ENCODE results near the gene PSMD2.

DNA sequence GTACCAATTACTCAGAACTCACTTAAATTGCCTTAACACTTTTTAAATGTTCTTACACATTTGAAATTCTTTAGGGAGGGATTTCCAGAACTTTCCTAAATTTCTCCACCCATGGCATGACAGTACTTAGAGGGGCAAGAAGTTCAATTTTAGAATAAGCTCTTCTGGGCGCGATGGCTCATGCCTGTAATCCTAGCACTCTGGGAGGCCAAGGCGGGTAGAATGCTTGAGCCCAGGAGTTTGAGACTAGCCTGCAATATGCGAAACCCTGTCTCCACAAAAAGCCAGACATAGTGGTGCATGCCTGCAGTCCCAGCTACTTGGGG, 49.0 kb downstream of the PSMD2 start:
- TF ChIP-seq, protein P1, sequence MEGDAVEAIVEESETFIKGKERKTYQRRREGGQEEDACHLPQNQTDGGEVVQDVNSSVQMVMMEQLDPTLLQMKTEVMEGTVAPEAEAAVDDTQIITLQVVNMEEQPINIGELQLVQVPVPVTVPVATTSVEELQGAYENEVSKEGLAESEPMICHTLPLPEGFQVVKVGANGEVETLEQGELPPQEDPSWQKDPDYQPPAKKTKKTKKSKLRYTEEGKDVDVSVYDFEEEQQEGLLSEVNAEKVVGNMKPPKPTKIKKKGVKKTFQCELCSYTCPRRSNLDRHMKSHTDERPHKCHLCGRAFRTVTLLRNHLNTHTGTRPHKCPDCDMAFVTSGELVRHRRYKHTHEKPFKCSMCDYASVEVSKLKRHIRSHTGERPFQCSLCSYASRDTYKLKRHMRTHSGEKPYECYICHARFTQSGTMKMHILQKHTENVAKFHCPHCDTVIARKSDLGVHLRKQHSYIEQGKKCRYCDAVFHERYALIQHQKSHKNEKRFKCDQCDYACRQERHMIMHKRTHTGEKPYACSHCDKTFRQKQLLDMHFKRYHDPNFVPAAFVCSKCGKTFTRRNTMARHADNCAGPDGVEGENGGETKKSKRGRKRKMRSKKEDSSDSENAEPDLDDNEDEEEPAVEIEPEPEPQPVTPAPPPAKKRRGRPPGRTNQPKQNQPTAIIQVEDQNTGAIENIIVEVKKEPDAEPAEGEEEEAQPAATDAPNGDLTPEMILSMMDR (IDR thresholded peaks at IDR 0.05) = no peak
- TF ChIP-seq POLR2AphosphoS5 (IDR thresholded peaks at IDR 0.05) = no peak

All from esophagus muscularis mucosa (tissue), 3 donors.